Peyer's patch (tissue), 4 donors: ENCODE measurements around the gene KIF1A.
"Not testable (repeated sequence)": the region's sequence is repeated elsewhere in the genome, so short reads cannot be mapped to it uniquely, and the experiment has no call there.

Experiments
- CTCF ChIP-seq, 6 experiments: fragments of 450-650 bp in 4 of 6; fragments of 200-600 bp in 2 of 6; sonication (generic) in 1 of 6; IDR thresholded peaks; one replicate each; pipeline ENCODE4 v1.5.1; 2017 to 2019; ENCODE audit warnings: antibody characterized with exemption in 6 of 6, mild to moderate bottlenecking in 3 of 6, moderate library complexity in 1 of 6
- POLR2A ChIP-seq, 2 donors: fragments of 450-650 bp; IDR thresholded peaks; one replicate each; pipeline ENCODE4 v1.5.1; 2017; ENCODE audit warnings: antibody characterized with exemption in 2 of 2, mild to moderate bottlenecking in 2 of 2, moderate library complexity in 2 of 2

GRCh38 chr2:240675345-240675744, 144.7 kb downstream of the KIF1A start:
- not testable (repeated sequence) for TF ChIP-seq CTCF, POLR2A (IDR thresholded peaks at IDR 0.05)
